Lower lobe of right lung (tissue), 2 donors: Measurements from ENCODE around the gene ATXN2L. TPM values are rescaled to one million over a fixed set of nuclear protein-coding genes. Genes with fewer than 3 reads are reported as not detected.
A peak's percentile ranks its signal among the peaks of the same experiment; 100 is the strongest.

Experiments
- ATAC-seq, 2 donors: fragments of 200-7000 bp; cut with Tn5 transposase; one replicate each; pipeline ENCODE4 v1.9.1; 2020 to 2022; ENCODE audit warnings: mild to moderate bottlenecking in 2 of 2, moderate library complexity in 2 of 2
- DNase-seq: peaks from one replicate; pipeline ENCODE4 v3.0.0-alpha.2; 2020
- H3K27ac ChIP-seq: fragments of 200-600 bp; one replicate; pipeline ENCODE4 v1.8.0; 2022
- H3K27me3 ChIP-seq: fragments of 200-600 bp; one replicate; pipeline ENCODE4 v1.8.0; 2022; ENCODE audit warnings: low read depth
- H3K36me3 ChIP-seq: fragments of 200-600 bp; one replicate; pipeline ENCODE4 v1.8.0; 2022; ENCODE audit warnings: mild to moderate bottlenecking
- H3K4me1 ChIP-seq: fragments of 200-600 bp; one replicate; pipeline ENCODE4 v1.8.0; 2022
- H3K4me3 ChIP-seq: fragments of 200-600 bp; one replicate; pipeline ENCODE4 v1.8.0; 2022; ENCODE audit warnings: mild to moderate bottlenecking
- H3K9me3 ChIP-seq: fragments of 200-600 bp; one replicate; pipeline ENCODE4 v1.8.0; 2022
- intact Hi-C: fragments of 100-400 bp; cut with DNase I; formaldehyde crosslinking; loops from one replicate; pipeline ENCODE4 v1.11.0; 2022
- total RNA-seq: library from RNA; stranded (reverse); fragmentation: NEBNext Ultra II Directional; extraction: Animal tissue kit (Norgen Biotek cat#: 25700); gene quantifications from one replicate; pipeline ENCODE4 v1.2.1, GENCODE V29; 2021
- TF ChIP-seq, protein P1 (sequence below): fragments of 200-600 bp; IDR thresholded peaks from one replicate; pipeline ENCODE4 v1.8.0; 2022; ENCODE audit warnings: antibody characterized with exemption, mild to moderate bottlenecking
- donor health status: DM: no; HTN: yes; CAD: no; lungs with severe emphysema.

Gene ATXN2L
- total RNA-seq, 1 donor from 2014 or later: 145 TPM

DNA sequence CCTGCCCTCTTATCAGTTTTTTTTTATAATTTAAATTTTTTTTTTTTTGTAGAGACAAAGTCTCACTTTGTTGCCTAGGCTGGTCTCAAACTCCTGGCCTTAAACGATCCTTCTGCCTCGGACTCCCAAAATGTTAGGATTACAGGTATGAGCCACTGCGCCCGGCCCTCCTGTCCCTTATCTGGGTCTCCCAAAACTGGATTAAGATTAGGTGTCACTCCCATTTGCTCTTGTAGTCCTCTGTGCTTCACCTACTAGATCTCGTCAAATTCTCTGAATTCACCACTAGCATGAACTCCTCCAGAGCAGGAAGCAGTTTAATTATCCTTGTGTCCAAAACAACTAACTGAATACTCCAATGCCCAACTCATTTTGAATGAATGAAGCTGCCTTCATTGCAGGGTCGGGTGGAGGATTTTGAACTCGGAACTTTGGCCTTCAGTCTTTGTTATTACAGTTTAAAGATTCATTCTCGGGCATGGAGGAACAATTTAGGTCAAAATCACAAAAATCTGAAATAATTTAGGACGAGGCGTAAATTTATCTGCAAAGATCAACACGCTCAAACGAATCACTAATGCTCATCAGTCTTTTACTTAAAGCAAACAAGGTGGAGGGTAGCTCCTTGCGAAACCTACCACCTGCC lies 802 bp upstream of the ATXN2L start:
- H3K36me3 ChIP-seq: peaks cover 24% of the 10 kb centered on the region
- ATAC-seq (no peak), DNase-seq (no peak)
- H3K27ac ChIP-seq: peak overlapping the region; percentile 100
- peak overlapping the region; percentile 100 for H3K4me3 ChIP-seq
- H3K4me1 ChIP-seq: peaks cover 27% of the 10 kb centered on the region
- H3K27me3 ChIP-seq: no peaks in the 10 kb centered on the region
- TF ChIP-seq, protein P1, sequence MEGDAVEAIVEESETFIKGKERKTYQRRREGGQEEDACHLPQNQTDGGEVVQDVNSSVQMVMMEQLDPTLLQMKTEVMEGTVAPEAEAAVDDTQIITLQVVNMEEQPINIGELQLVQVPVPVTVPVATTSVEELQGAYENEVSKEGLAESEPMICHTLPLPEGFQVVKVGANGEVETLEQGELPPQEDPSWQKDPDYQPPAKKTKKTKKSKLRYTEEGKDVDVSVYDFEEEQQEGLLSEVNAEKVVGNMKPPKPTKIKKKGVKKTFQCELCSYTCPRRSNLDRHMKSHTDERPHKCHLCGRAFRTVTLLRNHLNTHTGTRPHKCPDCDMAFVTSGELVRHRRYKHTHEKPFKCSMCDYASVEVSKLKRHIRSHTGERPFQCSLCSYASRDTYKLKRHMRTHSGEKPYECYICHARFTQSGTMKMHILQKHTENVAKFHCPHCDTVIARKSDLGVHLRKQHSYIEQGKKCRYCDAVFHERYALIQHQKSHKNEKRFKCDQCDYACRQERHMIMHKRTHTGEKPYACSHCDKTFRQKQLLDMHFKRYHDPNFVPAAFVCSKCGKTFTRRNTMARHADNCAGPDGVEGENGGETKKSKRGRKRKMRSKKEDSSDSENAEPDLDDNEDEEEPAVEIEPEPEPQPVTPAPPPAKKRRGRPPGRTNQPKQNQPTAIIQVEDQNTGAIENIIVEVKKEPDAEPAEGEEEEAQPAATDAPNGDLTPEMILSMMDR: no peak
- intact Hi-C loops: no loop called here
- H3K9me3 ChIP-seq: no peaks in the 10 kb centered on the region

DNA sequence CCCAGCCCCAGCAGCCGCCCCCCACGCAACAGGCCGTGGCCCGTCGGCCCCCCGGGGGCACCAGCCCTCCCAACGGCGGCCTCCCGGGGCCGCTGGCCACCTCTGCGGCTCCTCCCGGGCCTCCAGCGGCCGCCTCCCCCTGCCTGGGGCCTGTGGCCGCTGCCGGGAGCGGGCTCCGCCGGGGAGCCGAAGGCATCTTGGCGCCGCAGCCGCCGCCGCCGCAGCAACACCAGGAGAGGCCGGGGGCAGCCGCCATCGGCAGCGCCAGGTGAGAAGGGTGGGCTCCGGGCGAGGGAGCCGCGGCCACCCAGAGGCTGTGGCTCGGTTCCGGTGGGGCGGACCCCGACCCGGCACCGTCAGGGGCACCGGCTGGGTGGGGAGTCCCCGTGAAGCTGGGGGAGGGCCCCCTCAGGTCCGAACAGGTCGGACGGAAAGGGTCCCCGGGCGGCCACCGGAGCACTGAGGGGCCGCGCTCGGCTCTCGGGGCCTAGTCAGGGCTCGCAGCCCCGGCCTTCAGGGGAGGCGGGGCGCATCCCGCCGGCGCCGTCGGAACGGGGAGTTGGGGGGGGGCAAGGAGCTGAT lies 583 bp downstream of the ATXN2L start:
- H3K27me3 ChIP-seq: no peaks in the 10 kb centered on the region
- H3K4me1 ChIP-seq: peaks cover 27% of the 10 kb centered on the region
- peak; percentile 59 for DNase-seq
- intact Hi-C loops: no loop called here
- peak overlapping the region; percentile 100 for H3K4me3 ChIP-seq
- peaks cover 38% of the 10 kb centered on the region for H3K36me3 ChIP-seq
- no peaks in the 10 kb centered on the region for H3K9me3 ChIP-seq
- TF ChIP-seq, protein P1: no peak
- peak overlapping the region; percentile 100 for H3K27ac ChIP-seq
- peak; percentile 4 to 5 for ATAC-seq

DNA sequence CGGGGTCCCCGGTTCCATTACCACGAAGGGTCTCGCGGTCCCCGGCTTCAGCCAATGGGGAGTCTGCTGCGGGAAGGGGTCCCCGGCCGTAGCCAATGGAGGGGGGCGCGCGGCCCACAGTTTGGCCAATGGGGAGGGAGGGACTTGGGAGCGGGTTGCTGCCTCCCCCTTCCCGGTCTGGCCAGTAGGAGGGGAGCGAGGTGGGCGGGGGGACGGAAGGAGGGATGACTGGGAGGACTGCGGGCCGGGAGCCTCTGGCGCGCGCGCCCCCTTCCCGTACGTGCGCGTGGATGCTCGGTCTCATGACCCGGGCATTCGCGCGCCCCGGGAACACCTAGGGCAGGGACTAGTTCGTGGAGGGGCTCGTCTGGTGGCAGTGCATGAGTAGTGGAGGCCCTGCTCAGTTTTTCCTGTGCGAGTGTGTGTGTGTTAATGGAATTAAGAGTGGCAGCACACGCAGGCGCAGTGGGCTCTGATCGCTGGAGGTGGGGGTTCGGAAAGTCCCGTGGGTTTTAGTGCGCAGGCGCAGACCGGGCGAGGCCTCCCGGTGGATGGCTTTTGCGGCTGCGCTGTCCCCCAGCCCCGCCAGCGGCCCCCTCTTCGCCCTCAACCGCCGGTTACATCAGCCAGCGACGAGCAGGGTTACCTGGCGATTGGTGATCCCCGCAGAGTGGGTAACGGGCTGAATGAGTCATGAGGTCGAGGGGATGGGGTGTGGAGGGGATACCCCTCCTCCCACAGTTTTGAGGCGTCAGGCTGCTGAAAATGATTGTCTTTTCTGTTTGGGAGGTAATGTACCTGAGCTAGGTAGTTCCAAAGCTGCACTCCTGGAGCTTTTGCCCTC lies 1.3 kb downstream of the ATXN2L start:
- Histone ChIP-seq H3K36me3 (peaks cover 45% of the 10 kb centered on the region), H3K4me3 (peak overlapping the region; percentile 100), H3K9me3 (no peaks in the 10 kb centered on the region), H3K27ac (peak overlapping the region; percentile 100), H3K4me1 (peaks cover 27% of the 10 kb centered on the region), H3K27me3 (no peaks in the 10 kb centered on the region)
- ATAC-seq (peak; percentile 94 to 96), DNase-seq (peak; percentile 97)
- intact Hi-C loops: no loop called here
- TF ChIP-seq, protein P1: peak; percentile 35

DNA sequence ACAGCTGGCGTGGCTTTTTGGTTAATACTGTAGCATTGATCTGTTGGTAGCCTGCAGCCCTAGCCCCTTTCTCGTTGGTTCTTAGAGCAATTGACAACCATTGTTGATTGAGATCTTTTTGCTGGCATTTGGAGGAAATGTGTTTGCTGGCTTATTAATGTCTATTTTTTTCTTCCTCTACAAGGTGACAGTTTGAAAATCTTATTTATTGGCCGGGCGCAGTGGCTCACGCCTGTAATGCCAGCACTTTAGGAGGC lies 1.8 kb downstream of the ATXN2L start:
- Histone ChIP-seq H3K36me3 (peaks cover 51% of the 10 kb centered on the region), H3K4me3 (peak overlapping the region; percentile 100), H3K9me3 (no peaks in the 10 kb centered on the region), H3K27me3 (no peaks in the 10 kb centered on the region), H3K27ac (peak overlapping the region; percentile 100), H3K4me1 (peaks cover 27% of the 10 kb centered on the region)
- no peak for DNase-seq
- no peak for ATAC-seq
- TF ChIP-seq, protein P1: no peak
- intact Hi-C loops: no loop called here

DNA sequence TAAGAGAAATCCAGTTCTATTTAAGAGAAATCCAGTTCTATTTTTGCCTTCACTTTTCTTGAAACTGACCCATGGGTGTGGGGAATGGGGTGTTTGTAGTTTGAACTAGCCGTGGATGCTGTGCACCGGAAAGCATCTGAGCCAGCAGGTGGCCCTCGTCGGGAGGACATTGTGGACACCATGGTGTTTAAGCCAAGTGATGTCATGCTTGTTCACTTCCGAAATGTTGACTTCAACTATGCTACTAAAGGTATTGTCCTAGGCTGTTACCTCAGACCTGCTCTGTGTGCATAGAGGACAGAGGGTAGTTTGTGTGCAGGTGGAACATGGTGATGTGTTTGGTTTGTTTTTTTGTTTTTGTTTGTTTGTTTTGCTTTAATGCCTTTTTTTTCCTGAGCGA lies 3.3 kb downstream of the ATXN2L start:
- Histone ChIP-seq H3K4me3 (no peak overlapping the region), H3K36me3 (peaks cover 62% of the 10 kb centered on the region), H3K9me3 (no peaks in the 10 kb centered on the region), H3K27ac (no peak overlapping the region), H3K27me3 (no peaks in the 10 kb centered on the region), H3K4me1 (peaks cover 27% of the 10 kb centered on the region)
- ATAC-seq (no peak), DNase-seq (no peak)
- TF ChIP-seq, protein P1: no peak
- intact Hi-C loops: no loop called here
